NB4 (cell line): ENCODE measurements around the gene KIF6.
A peak's percentile ranks its signal among the peaks of the same experiment; 100 is the strongest.

Source experiments
- DNase-seq: peaks from one replicate; pipeline ENCODE4 v3.0.0; 2010; ENCODE audit warnings: low read depth
- H3K4me3 ChIP-seq: one replicate; pipeline ENCODE4 v1.5.1; 2011; ENCODE audit warnings: mild to moderate bottlenecking, low read depth, low read length, moderate library complexity
- MYC ChIP-seq: IDR thresholded peaks from 2 replicates; pipeline ENCODE4 v1.6.1; 2011; ENCODE audit warnings: low read depth, low read length
- POLR2A ChIP-seq: IDR thresholded peaks from 2 replicates; pipeline ENCODE4 v1.6.1; 2011; ENCODE audit warnings: mild to moderate bottlenecking; ENCODE audit not compliant: insufficient read length; ENCODE audit errors: extremely low read depth
- TF ChIP-seq, protein P1 (sequence below): IDR thresholded peaks from 2 replicates; pipeline ENCODE4 v1.6.1; 2011; ENCODE audit warnings: low read depth, low read length
- TF ChIP-seq, protein P2 (sequence below): IDR thresholded peaks from one replicate; pipeline ENCODE4 v1.5.1; 2012; ENCODE audit warnings: low read depth, low read length

KIF6 gene

DNA sequence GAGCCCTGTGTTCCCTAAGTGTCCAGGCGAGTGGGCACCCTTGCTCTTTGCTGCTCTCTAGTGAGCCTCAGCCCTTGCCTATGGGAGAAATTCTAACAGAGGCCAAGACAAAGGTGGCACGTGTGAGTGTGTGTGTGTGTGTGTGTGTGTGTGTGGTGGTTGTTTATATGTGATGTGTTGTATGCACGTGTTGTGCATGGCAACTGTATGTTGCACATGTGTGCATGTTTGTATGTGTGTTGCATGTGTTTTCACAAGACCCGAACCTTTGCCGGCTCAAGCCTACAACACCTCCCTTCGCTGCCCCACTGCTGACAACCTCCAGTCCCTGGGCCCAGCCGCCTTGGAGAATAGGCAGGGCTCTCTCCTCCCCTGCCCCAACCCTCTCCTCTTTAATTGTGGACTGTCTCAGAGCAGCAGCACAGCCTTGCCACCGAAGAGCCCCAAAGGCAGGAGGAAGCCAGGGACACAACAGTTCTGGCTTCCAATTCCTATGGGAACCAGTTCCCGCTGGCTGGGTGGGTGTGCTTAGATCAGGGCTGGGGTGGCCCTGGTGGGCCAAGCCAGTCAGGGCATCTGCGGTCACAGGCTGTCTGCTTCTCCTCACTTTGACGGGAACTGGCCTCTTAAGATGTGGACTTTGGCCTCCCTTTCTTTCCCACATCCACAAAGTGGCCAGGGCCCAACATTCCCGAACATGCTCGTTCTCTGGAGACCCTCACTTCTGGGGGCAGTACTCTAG, 405.4 kb downstream of the KIF6 start:
- H3K4me3 ChIP-seq, result no peak overlapping the region
- DNase-seq, result no peak
- TF ChIP-seq POLR2A (no peak), MYC (no peak)
- TF ChIP-seq, protein P1, sequence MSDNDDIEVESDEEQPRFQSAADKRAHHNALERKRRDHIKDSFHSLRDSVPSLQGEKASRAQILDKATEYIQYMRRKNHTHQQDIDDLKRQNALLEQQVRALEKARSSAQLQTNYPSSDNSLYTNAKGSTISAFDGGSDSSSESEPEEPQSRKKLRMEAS, result no peak
- TF ChIP-seq, protein P2, sequence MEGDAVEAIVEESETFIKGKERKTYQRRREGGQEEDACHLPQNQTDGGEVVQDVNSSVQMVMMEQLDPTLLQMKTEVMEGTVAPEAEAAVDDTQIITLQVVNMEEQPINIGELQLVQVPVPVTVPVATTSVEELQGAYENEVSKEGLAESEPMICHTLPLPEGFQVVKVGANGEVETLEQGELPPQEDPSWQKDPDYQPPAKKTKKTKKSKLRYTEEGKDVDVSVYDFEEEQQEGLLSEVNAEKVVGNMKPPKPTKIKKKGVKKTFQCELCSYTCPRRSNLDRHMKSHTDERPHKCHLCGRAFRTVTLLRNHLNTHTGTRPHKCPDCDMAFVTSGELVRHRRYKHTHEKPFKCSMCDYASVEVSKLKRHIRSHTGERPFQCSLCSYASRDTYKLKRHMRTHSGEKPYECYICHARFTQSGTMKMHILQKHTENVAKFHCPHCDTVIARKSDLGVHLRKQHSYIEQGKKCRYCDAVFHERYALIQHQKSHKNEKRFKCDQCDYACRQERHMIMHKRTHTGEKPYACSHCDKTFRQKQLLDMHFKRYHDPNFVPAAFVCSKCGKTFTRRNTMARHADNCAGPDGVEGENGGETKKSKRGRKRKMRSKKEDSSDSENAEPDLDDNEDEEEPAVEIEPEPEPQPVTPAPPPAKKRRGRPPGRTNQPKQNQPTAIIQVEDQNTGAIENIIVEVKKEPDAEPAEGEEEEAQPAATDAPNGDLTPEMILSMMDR, result no peak

DNA sequence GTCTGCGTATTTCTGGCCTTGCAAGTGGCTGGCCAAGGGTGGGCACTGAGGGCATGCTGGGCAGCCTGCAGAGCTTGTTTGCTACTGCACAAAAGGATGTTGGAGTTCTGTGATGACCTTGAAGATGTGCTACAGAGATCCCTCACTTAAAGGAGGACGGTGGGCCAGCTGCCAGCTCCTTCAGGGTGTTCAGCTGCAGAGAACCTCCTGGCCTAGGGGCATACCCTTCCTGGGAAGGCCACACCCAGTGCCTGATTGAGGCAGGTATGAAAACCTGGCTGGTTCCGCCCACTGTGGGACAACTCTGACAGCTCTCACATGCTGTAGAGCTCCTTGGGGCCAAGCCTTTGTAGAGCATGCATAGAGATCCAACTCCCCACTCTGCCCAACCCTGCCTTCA, 408.0 kb downstream of the KIF6 start:
- no peak for DNase-seq
- no peak overlapping the region for H3K4me3 ChIP-seq
- TF ChIP-seq MYC (no peak), POLR2A (no peak)
- TF ChIP-seq, protein P2, result no peak
- TF ChIP-seq, protein P1, result no peak

DNA sequence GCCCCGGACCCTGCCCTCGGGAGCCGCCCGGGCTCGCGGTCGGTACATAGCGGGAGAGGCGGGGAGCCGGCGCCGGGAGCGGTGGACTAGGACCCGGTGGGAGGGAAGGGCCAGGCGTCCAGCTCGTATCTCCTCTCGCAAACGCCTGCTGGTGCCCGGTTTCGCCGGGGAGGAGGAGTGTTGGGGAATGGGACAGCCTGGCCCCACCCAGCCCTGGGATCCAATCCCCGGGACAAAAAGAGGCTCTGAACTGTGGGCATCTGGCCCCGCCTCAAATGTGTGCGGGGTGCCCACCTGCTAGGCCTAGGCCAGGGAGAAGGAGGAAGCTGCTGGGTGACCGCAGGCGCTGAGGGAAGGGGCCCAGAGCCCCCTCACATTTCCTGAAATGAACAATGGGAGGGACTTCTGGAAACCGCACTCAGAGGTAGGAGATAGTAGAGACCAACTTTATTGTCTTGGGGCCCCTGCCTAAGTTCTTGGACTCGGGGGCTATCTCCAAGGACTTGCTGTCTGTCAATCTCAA, 410.9 kb downstream of the KIF6 start, which contains the start of gene KCNK17:
KCNK17 (minus strand) TSS at position 147 of the 523 bp plus-strand sequence; CDS start at position 48, 99 bp downstream.
- TF ChIP-seq, protein P2, result no peak
- no peak for TF ChIP-seq POLR2A
- TF ChIP-seq, protein P1, result no peak
- no peak for TF ChIP-seq MYC
- H3K4me3 ChIP-seq, result no peak within 1 kb of the TSS
- peak; percentile 82 for DNase-seq

DNA sequence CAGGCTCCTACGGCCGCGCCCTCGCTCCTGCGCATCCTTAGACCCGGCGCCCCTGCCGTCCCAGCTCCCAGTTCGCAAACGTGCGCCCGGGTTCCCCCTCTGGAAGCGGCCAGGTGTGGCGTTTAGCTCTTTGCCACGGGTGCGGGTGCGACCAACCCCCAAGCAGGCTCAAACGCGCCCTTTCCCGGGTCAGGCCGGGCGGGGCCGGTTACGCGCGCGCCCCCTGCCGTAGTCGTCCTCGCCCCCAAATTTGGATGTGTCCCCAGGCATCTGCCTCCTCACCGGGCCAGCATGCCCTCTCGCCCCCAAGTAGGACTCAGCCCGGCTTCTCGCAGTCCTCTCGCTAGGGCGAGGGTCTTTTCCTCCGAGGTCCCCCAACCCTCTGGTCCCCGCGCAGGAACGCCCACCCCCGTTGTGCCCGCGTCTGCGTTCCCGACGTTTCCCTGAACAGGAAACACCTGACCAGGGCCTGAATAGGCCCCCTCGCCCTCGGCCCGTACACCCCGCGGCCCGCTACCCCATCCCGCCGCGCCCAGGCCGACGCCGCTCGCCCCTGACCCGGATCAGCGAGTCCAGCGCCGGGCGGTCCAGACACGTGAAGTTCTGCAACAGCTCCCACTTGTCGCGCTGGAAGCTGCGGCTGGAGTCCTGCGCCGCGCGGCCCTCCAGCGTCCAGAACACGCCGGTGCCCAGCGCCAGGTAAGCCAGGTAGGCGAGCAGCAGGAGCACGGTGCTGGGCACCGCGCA, 411.5 kb downstream of the KIF6 start:
- TF ChIP-seq MYC (no peak), POLR2A (no peak)
- TF ChIP-seq, protein P2, result no peak
- TF ChIP-seq, protein P1, result no peak
- no peak for DNase-seq
- no peak overlapping the region for H3K4me3 ChIP-seq

DNA sequence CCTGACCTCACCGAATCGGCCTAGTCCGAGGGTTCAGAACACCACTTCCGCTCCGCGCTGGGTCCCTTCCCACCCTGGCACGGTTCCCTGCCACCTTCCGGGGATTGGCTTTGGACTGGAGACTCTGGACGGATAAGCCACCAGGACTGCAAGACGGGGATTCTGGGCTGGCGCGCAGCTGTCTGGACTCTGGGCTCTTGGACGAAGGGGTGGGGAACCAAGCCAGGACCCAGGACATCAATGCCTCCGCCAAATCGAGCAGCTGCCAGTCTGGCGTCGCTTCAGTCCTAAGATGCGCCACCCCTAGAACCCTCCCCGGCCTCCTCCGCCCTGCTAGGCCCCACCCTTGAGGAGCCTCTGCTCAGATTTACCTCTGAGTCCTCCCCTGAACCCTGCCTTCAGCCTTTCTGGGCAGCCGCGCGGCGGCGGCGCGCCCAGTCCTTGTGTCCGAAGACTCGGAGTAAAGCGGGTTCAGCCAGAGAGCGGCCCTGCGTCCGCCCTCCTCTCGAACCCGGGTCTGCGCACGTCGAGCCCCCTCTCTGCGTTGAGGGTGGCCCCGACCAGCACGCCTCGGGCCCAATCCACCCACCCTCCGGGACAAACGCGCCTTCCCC, 412.2 kb downstream of the KIF6 start:
- no peak overlapping the region for H3K4me3 ChIP-seq
- DNase-seq, result no peak
- TF ChIP-seq MYC (no peak), POLR2A (no peak)
- TF ChIP-seq, protein P2, result no peak
- TF ChIP-seq, protein P1, result no peak
